GM12864 (cell line): ENCODE data around the gene ZNF445.
"Not testable (repeated sequence)": the region's sequence is repeated elsewhere in the genome, so short reads cannot be mapped to it uniquely, and the experiment has no call there.

Experiments
- DNase-seq: peaks from one replicate; pipeline ENCODE4 v3.0.0-alpha.2; 2011; ENCODE audit warnings: low read depth
- H3K4me3 ChIP-seq: 2 replicates; pipeline ENCODE4 v1.5.1; 2011; ENCODE audit warnings: mild to moderate bottlenecking, low read depth, low read length, control low read depth
- TF ChIP-seq, protein P1 (sequence below): IDR thresholded peaks from 2 replicates; pipeline ENCODE4 v1.5.1; 2011; ENCODE audit warnings: low read depth, mild to moderate bottlenecking, moderate library complexity, low read length, control low read depth, inconsistent platforms; ENCODE audit errors: missing control alignments

The ZNF445 gene

DNA sequence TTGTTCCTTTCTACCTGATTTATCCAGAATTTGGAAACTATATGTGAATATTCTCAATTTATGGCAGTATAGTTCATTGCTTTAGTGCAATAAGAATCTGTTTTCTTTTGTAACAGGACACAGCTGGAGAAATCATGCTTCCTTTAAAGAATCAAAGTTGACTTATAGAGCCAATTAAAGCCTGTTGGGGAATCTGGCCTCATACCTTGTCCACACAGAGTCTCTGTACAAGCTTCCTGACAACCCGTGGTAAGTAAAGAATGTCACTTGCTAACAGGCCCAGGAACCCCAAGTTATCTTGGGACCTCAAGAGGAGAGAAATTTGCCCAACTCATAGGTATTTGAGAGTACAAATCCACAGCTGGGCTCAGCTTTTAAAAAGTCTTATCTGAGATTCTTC lies 10.2 kb downstream of the ZNF445 start:
- TF ChIP-seq, protein P1, sequence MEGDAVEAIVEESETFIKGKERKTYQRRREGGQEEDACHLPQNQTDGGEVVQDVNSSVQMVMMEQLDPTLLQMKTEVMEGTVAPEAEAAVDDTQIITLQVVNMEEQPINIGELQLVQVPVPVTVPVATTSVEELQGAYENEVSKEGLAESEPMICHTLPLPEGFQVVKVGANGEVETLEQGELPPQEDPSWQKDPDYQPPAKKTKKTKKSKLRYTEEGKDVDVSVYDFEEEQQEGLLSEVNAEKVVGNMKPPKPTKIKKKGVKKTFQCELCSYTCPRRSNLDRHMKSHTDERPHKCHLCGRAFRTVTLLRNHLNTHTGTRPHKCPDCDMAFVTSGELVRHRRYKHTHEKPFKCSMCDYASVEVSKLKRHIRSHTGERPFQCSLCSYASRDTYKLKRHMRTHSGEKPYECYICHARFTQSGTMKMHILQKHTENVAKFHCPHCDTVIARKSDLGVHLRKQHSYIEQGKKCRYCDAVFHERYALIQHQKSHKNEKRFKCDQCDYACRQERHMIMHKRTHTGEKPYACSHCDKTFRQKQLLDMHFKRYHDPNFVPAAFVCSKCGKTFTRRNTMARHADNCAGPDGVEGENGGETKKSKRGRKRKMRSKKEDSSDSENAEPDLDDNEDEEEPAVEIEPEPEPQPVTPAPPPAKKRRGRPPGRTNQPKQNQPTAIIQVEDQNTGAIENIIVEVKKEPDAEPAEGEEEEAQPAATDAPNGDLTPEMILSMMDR = no peak
- no peak for DNase-seq
- no peak overlapping the region for H3K4me3 ChIP-seq

DNA sequence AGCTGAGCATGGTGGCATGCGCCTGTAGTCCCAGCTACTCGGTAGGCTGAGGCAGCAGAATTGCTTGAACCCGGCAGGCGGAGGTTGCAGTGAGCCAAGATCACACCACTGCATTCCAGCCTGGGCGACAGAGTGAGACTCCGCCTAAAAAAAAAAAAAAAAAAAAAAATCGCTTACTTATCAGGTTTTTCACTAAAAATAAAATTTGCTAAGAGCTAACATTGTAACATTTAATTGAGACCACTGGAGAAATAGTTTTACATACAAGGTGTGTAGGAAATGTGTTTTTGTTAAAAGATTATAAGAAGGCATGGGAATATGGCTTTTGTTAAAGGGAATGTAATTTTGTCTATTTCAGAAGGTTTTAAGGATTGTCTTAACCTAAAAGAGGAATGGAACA lies 12.6 kb downstream of the ZNF445 start:
- not testable (repeated sequence) for H3K4me3 ChIP-seq, DNase-seq

DNA sequence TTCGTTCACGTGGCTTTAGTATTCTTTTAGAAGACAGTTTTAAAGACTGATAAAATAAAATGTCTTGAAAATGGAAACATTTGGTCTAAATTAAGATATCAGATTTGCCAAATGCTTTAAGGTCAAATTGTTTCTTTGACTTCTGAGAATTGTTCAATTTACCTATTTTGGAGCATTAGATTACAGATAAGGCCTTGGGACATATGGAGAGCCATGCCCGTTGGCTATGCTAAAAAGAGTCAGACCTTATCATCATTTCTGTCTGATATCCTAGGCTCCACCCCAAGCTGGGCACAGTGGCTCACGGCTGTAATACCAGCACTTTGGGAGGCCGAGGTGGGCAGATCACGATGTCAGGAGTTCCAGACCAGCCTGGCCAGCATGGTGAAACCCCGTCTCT lies 13.0 kb downstream of the ZNF445 start:
- no peak overlapping the region for H3K4me3 ChIP-seq
- no peak for DNase-seq
- TF ChIP-seq, protein P1 = no peak

DNA sequence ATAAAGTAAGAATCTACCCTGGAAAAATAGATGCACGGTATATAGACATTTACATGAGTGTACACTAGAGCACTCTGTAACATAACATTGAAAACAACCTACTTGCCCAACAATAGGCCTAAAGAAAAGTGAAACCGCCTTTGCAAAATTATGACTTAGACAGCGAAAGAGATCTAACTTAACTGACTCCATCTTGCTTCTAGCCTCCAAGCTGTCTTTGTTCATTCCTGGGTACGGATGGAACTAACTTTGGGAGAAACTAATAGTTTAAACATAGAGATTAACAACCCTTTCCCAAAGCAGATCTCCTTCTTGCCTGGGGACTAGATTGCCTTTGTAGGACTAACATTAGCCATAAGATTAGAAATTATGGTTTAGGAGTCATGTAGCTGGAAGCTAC lies 17.4 kb downstream of the ZNF445 start:
- H3K4me3 ChIP-seq, DNase-seq: not testable (repeated sequence)

DNA sequence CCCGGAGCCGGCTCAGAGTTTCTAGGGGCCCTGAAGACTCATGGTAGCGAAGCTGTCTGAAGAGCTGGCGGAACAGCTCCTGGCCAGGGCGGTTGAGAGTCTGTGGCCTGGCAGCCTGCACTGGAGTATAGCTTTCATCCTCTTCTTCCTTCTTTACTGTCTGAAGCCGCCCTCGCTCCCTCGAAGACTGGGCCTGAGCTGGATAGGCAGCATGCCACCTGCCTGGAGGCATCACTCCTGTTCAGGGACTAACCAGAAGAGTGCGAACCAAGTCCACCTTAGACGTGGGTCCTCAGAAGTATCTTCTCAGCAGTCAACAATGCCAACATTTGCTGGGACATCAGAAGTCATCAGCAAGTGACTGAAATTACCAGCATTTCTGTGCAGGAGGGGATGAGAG lies 22.2 kb downstream of the ZNF445 start:
- no peak for DNase-seq
- H3K4me3 ChIP-seq = no peak overlapping the region
- TF ChIP-seq, protein P1 = no peak

DNA sequence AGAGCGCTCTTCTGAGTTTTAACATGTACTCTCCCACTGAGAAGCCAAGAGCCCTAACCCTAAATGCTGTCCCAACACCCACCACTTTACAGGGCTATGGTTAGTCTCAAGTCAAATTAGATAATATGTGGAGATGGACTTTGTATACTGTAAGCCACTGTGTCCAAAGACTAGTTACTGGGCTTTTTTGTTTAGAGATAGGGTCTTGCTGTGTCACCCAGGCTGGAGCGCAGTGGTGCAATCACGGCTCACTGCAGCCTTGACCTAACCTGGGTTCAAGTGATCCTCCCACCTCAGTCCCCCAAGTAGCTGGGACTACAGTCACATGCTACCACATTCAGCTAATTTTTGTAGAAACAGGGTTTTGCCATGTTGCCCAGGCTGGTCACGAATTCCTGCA lies 23.2 kb downstream of the ZNF445 start:
- DNase-seq = no peak
- H3K4me3 ChIP-seq = no peak overlapping the region
- TF ChIP-seq, protein P1 = no peak

DNA sequence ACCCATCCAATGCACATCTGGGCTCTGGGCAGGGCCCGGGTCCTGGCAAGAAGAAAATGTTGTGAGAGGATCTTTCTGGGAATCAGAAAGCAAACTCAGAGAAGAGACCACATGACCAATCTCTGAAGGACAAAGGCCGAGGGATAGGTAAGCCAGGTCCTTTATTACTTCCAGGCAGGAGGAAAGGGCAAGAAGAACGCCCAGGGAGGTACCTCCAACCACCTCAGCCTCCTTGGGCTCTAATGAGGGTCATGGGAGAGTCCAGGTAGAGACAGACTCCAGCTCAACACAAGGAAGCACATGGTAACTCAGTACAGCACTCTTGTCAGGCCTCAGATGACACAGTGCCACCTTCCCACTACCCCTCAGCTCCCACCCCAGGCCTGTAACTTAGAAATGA lies 26.0 kb downstream of the ZNF445 start:
- TF ChIP-seq, protein P1 = no peak
- no peak overlapping the region for H3K4me3 ChIP-seq
- DNase-seq = no peak

DNA sequence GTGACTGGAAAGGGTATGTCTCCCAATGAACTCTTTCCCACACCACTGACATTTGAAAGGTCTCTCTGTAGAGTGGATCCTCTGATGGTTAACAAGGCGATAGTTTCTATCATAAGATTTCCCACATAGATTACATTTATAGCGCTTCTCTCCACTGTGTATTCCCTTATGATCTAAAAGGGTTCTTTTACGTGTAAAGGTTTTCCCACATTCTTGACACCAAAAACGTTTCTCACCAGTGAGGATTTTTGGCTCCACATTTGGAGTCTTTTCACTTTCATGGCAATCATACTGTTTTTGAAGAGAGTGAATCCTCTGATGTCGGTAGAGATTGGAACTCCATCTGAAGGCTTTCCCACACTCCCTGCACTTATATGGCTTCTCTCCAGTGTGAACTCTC lies 30.5 kb downstream of the ZNF445 start:
- DNase-seq = no peak
- TF ChIP-seq, protein P1 = no peak
- no peak overlapping the region for H3K4me3 ChIP-seq
